OCI-LY3 (cell line): ENCODE data around the gene DENND1A.

Experiments used
- H2AFZ ChIP-seq: fragments of 200-600, 300-600 bp; shearing (Covaris generic); 2 replicates; pipeline ENCODE4 v1.6.0; 2014; ENCODE audit warnings: antibody characterized with exemption, low read depth, low read length
- H3K27ac ChIP-seq: fragments of 200-600, 300-600 bp; sonication (generic); 2 replicates; pipeline ENCODE4 v1.5.1; 2014; ENCODE audit warnings: mild to moderate bottlenecking, low read length, moderate library complexity, mixed read lengths
- H3K27me3 ChIP-seq: fragments of 200-600, 300-600 bp; sonication (generic); 2 replicates; pipeline ENCODE4 v1.6.1; 2014; ENCODE audit warnings: low read depth, low read length, mixed read lengths
- H3K36me3 ChIP-seq: fragments of 200-600, 300-600 bp; sonication (generic); replicated peaks from 2 replicates; pipeline ENCODE3; 2014; ENCODE audit warnings: low read depth, low read length, mixed read lengths
- H3K4me1 ChIP-seq: fragments of 300-600, 200-600 bp; sonication (generic); 2 replicates; pipeline ENCODE4 v1.6.1; 2014; ENCODE audit warnings: low read length, mixed read lengths
- H3K4me2 ChIP-seq: fragments of 200-600, 300-600 bp; sonication (generic); 2 replicates; pipeline ENCODE4 v1.6.1; 2014; ENCODE audit warnings: low read length, mixed read lengths
- H3K4me3 ChIP-seq: fragments of 300-600, 200-600 bp; sonication (generic); 2 replicates; pipeline ENCODE4 v1.5.1; 2014; ENCODE audit warnings: antibody characterized with exemption, mild to moderate bottlenecking, low read length, moderate library complexity
- H3K79me2 ChIP-seq: fragments of 300-600, 200-600 bp; shearing (Covaris generic); 2 replicates; pipeline ENCODE4 v1.6.1; 2014; ENCODE audit warnings: mild to moderate bottlenecking, low read length, mixed read lengths
- H3K9ac ChIP-seq: fragments of 300-600, 200-600 bp; shearing (Covaris generic); 2 replicates; pipeline ENCODE4 v1.6.0; 2014; ENCODE audit warnings: mild to moderate bottlenecking, low read length, moderate library complexity
- H3K9me3 ChIP-seq: fragments of 200-600, 300-600 bp; shearing (Covaris generic); 2 replicates; pipeline ENCODE4 v1.6.1; 2014; ENCODE audit warnings: low read length, mixed read lengths; ENCODE audit not compliant: insufficient read depth
- H4K20me1 ChIP-seq: fragments of 200-600, 300-600 bp; sonication (generic); 2 replicates; pipeline ENCODE4 v1.6.1; 2016; ENCODE audit warnings: low read length, mixed read lengths; ENCODE audit not compliant: insufficient read depth
- CTCF ChIP-seq: fragments of 200-600, 300-600 bp; sonication (generic); IDR thresholded peaks from 2 replicates; pipeline ENCODE4 v1.5.1; 2014; ENCODE audit warnings: antibody characterized with exemption, low read length, low read depth
- EZH2phosphoT487 ChIP-seq: fragments of 200-600 bp; shearing (Covaris generic); IDR thresholded peaks from 2 replicates; pipeline ENCODE4 v1.6.1; 2018; ENCODE audit warnings: antibody characterized with exemption, mixed run types, low read depth

Gene DENND1A

GRCh38 chr9:123656565-123656964, 273.4 kb downstream of the DENND1A start:
- H3K4me2 ChIP-seq: no peak overlapping the region
- TF ChIP-seq CTCF (no peak), EZH2phosphoT487 (no peak)

GRCh38 chr9:123655681-123656423, 274.1 kb downstream of the DENND1A start:
- H3K27ac ChIP-seq: no peak overlapping the region
- no peak for TF ChIP-seq CTCF
- TF ChIP-seq EZH2phosphoT487: no peak
- H2AFZ ChIP-seq: no peak overlapping the region
- H3K79me2 ChIP-seq: no peaks in the 10 kb centered on the region
- H3K27me3 ChIP-seq: no peaks in the 10 kb centered on the region
- peaks cover 22% of the 10 kb centered on the region for H3K4me1 ChIP-seq
- H3K9ac ChIP-seq: no peak overlapping the region
- H3K36me3 ChIP-seq: peaks cover 10% of the 10 kb centered on the region
- no peak overlapping the region for H3K4me2 ChIP-seq
- H4K20me1 ChIP-seq: peaks cover 7% of the 10 kb centered on the region; the same call in 1 of the 2 replicates
- H3K4me3 ChIP-seq: no peak overlapping the region
- H3K9me3 ChIP-seq: no peaks in the 10 kb centered on the region

More at GRCh38 chr9:123656565-123656964, 273.4 kb downstream of the DENND1A start:
- no peaks in the 10 kb centered on the region for H3K27me3 ChIP-seq
- H4K20me1 ChIP-seq: peaks cover 7% of the 10 kb centered on the region; the same call in 1 of the 2 replicates
- peaks cover 28% of the 10 kb centered on the region for H3K4me1 ChIP-seq
- no peaks in the 10 kb centered on the region for H3K9me3 ChIP-seq
- H3K36me3 ChIP-seq: peaks cover 12% of the 10 kb centered on the region
- no peaks in the 10 kb centered on the region for H3K79me2 ChIP-seq
- H3K4me3 ChIP-seq: no peak overlapping the region
- H3K9ac ChIP-seq: no peak overlapping the region
- no peak overlapping the region for H2AFZ ChIP-seq
- H3K27ac ChIP-seq: no peak overlapping the region

- no peak overlapping the region for H2AFZ ChIP-seq
- no peak for TF ChIP-seq CTCF
- no peak for TF ChIP-seq EZH2phosphoT487
- H3K9ac ChIP-seq: no peak overlapping the region
- no peaks in the 10 kb centered on the region for H3K27me3 ChIP-seq
- peaks cover 7% of the 10 kb centered on the region; the same call in 1 of the 2 replicates for H4K20me1 ChIP-seq
- H3K4me3 ChIP-seq: no peak overlapping the region
- H3K27ac ChIP-seq: no peak overlapping the region
- H3K79me2 ChIP-seq: no peaks in the 10 kb centered on the region
- H3K9me3 ChIP-seq: no peaks in the 10 kb centered on the region
- no peak overlapping the region for H3K4me2 ChIP-seq
- H3K4me1 ChIP-seq: peaks cover 16% of the 10 kb centered on the region
- peaks cover 10% of the 10 kb centered on the region for H3K36me3 ChIP-seq
Observed at GRCh38 chr9:123654994-123655637, 274.8 kb downstream of the DENND1A start.

GRCh38 chr9:123654218-123654993, 275.5 kb downstream of the DENND1A start:
- Histone ChIP-seq H3K27me3 (no peaks in the 10 kb centered on the region), H4K20me1 (peaks cover 7% of the 10 kb centered on the region; the same call in 1 of the 2 replicates), H3K4me1 (peaks cover 15% of the 10 kb centered on the region), H3K9ac (no peak overlapping the region), H3K79me2 (no peaks in the 10 kb centered on the region), H3K27ac (no peak overlapping the region), H3K36me3 (peaks cover 10% of the 10 kb centered on the region), H3K4me3 (no peak overlapping the region), H3K4me2 (no peak overlapping the region), H2AFZ (no peak overlapping the region), H3K9me3 (no peaks in the 10 kb centered on the region)
- no peak for TF ChIP-seq EZH2phosphoT487
- no peak for TF ChIP-seq CTCF
